HepG2 (cell line): ENCODE measurements around the gene DIRAS1. TPM values are rescaled to one million over a fixed set of nuclear protein-coding genes. Genes with fewer than 3 reads are reported as not detected.

Source experiments
- AKAP8 ChIP-seq: sonication (generic); formaldehyde crosslinking; IDR thresholded peaks from 2 replicates; pipeline ENCODE4 v1.5.1; 2020; ENCODE audit warnings: mild to moderate bottlenecking, missing genetic modification reagents
- BORCS8-MEF2B ChIP-seq: sonication (generic); formaldehyde crosslinking; IDR thresholded peaks from 2 replicates; pipeline ENCODE4 v1.8.0; 2022; ENCODE audit warnings: mild to moderate bottlenecking, missing genetic modification reagents
- GABPA ChIP-seq, 2 experiments: IDR thresholded peaks; 2 replicates each; pipeline ENCODE4 v1.6.1; 2011 to 2016; ENCODE audit warnings: low read depth in 2 of 2, low read length in 1 of 2, missing biosample characterization in 1 of 2, missing genetic modification characterization in 1 of 2
- GATAD1 ChIP-seq: IDR thresholded peaks from 2 replicates; pipeline ENCODE4 v1.6.1; 2016; ENCODE audit warnings: missing genetic modification reagents, missing compliant biosample characterization
- HOXA3 ChIP-seq: sonication (generic); formaldehyde crosslinking; IDR thresholded peaks from 2 replicates; pipeline ENCODE4 v1.5.0; 2020; ENCODE audit warnings: missing genetic modification reagents
- KDM6A ChIP-seq: IDR thresholded peaks from 2 replicates; pipeline ENCODE4 v1.6.1; 2016; ENCODE audit warnings: low read depth
- KLF9 ChIP-seq: IDR thresholded peaks from 2 replicates; pipeline ENCODE4 v1.6.1; 2016; ENCODE audit warnings: low read depth
- MAFG ChIP-seq: sonication (generic); formaldehyde crosslinking; IDR thresholded peaks from 2 replicates; pipeline ENCODE4 v1.5.1; 2020; ENCODE audit warnings: mild to moderate bottlenecking, missing genetic modification reagents
- MAFK ChIP-seq, 2 experiments: IDR thresholded peaks in 1 of 2; conservative IDR thresholded peaks in 1 of 2; 2 replicates each; pipeline ENCODE4 v1.6.1; 2011; ENCODE audit warnings: improper control_type of control experiment in 2 of 2, low read length in 2 of 2
- NR2F2 ChIP-seq: IDR thresholded peaks from 2 replicates; pipeline ENCODE4 v1.6.1; 2012; ENCODE audit warnings: low read depth, inconsistent platforms, borderline replicate concordance
- SNRNP70 ChIP-seq: fragments of 200-400 bp; formaldehyde crosslinking; IDR thresholded peaks from 2 replicates; pipeline ENCODE4 v1.6.1; 2017; ENCODE audit warnings: mild to moderate bottlenecking, low read depth, low read length, moderate library complexity
- SP2 ChIP-seq: sonication (generic); formaldehyde crosslinking; IDR thresholded peaks from 2 replicates; pipeline ENCODE4 v1.5.1; 2020; ENCODE audit warnings: mild to moderate bottlenecking, missing genetic modification reagents
- SYNCRIP ChIP-seq: fragments of 200-400 bp; formaldehyde crosslinking; IDR thresholded peaks from 2 replicates; pipeline ENCODE4 v1.6.1; 2018; ENCODE audit warnings: mild to moderate bottlenecking, low read depth, low read length; ENCODE audit not compliant: insufficient read depth
- TRAFD1 ChIP-seq: sonication (generic); formaldehyde crosslinking; IDR thresholded peaks from 2 replicates; pipeline ENCODE4 v1.5.1; 2020; ENCODE audit warnings: missing genetic modification reagents, mild to moderate bottlenecking, borderline replicate concordance
- ZFX ChIP-seq: sonication (generic); formaldehyde crosslinking; IDR thresholded peaks from 2 replicates; pipeline ENCODE4 v1.4.0; 2020; ENCODE audit warnings: mild to moderate bottlenecking, low read depth, missing genetic modification reagents, moderate library complexity
- ZNF101 ChIP-seq: sonication (generic); formaldehyde crosslinking; IDR thresholded peaks from 2 replicates; pipeline ENCODE4 v1.4.0; 2020; ENCODE audit warnings: mild to moderate bottlenecking, low read depth, missing genetic modification reagents, borderline replicate concordance
- ZNF143 ChIP-seq: sonication (generic); formaldehyde crosslinking; IDR thresholded peaks from 2 replicates; pipeline ENCODE4 v1.4.0; 2020; ENCODE audit warnings: missing genetic modification reagents
- ZNF431 ChIP-seq: sonication (generic); formaldehyde crosslinking; IDR thresholded peaks from 2 replicates; pipeline ENCODE4 v1.9.0; 2022; ENCODE audit warnings: missing genetic modification reagents, low read depth, mild to moderate bottlenecking, borderline replicate concordance
- ZNF800 ChIP-seq: sonication (generic); formaldehyde crosslinking; IDR thresholded peaks from 2 replicates; pipeline ENCODE4 v1.4.0; 2020; ENCODE audit warnings: missing genetic modification reagents
- polyA plus RNA-seq, 8 experiments: library from polyadenylated mRNA; depleted of rRNA in 3 of 8; stranded (reverse) in 7 of 8; unstranded in 1 of 8; fragments of >200 nt; fragmentation: Illumina TruSeq in 4 of 8; extraction: Trizol in 4 of 8; gene quantifications; 2 replicates each; pipeline versions ENCODE4 v1.2.1 to v1.2.3, GENCODE V29; 2011 to 2016; ENCODE audit warnings: low read depth in 4 of 8, missing spikeins in 1 of 8, mixed read lengths in 1 of 8; ENCODE audit not compliant: insufficient read depth in 1 of 8
- total RNA-seq, 5 experiments: library from RNA; depleted of rRNA; stranded (reverse); fragments of >200 nt; fragmentation: Illumina TruSeq; extraction: Trizol; gene quantifications; 2 replicates each; pipeline ENCODE4 v1.2.3, GENCODE V29; 2016; ENCODE audit warnings: low read depth in 1 of 5

DIRAS1 gene
- total and polyA plus RNA-seq, 2 of the 13 experiments (the other 11 are each of a cell fraction or from before 2014, with no cell fraction given), result 0.97 to 1.8 TPM

DNA sequence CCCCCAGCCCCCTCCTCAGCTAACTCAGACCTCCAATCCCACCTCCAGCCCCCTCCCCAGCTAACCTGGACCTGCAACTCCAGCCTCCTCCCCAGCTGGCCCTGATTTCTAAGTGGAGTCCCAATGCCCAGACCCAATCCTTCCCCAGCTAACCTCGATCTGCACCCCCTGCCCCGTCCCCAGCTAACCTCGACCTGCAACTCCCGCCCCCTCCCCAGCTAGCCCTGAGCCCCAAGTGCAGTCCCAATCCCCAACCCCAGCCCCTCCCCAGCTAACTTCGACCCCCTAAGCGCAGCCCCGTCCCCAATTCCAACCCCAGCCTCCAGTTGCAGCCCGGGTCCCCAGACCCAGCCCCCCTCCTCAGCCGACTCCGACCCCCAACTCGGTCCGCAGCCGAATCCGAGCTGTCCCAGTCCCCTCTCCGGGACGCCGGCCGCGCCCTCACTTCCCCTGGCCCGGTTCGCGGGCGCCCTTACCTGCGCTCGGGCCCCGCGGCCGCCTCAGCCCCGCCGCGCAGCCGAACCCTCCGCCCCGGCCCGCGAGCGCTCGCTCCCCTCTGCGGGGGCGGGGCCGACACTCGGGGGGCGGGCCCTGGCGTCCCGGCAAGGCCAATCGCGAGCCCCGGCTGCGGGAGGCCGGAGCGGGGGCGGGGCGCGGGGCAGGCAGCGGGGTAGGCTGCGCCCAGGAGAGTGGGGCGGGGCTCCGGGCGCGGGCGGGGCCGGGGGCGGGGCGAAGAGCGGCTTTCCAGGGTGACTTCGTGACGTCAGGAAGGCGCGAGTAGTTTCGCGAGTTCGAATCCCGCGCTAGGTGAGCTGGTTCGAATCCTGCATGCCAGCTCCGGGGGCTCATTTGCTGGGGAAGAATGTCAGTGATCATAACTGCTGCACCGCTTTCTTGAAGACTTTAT is 18.7 kb downstream of the DIRAS1 start, which contains the start of gene GNG7 (continued):
- TF ChIP-seq MAFK (conservative IDR thresholded peaks at IDR 0.05 in 1 of 2, IDR thresholded peaks at IDR 0.05 in 1 of 2; ENCODE audit: low read length in 2 of 2), result no peak
- TF ChIP-seq ZNF143 (CRISPR knock-in tag), result no peak
- no peak for TF ChIP-seq MAFG
- 0 out of 2 replicates have a peak, but pooled peaks have one; percentile 61 for TF ChIP-seq ZNF431
- no peak for TF ChIP-seq BORCS8-MEF2B (CRISPR knock-in tag)
- TF ChIP-seq SP2 (CRISPR knock-in tag), result peak; percentile 76; the same call in 1 of the 2 replicates
- no peak for TF ChIP-seq KLF9 (CRISPR knock-in tag)
- TF ChIP-seq KDM6A (CRISPR knock-in tag), result no peak
- no peak for TF ChIP-seq AKAP8 (CRISPR knock-in tag)
- no peak for TF ChIP-seq SYNCRIP
- no peak for TF ChIP-seq NR2F2
- no peak for TF ChIP-seq GATAD1 (CRISPR knock-in tag)
- 0 out of 2 replicates have a peak, but pooled peaks have one; percentile 22 for TF ChIP-seq HOXA3 (CRISPR knock-in tag)
- TF ChIP-seq GABPA (IDR thresholded peaks at IDR 0.05; ENCODE audit: low read depth, low read length), result no peak
- no peak for TF ChIP-seq GABPA (CRISPR knock-in tag; IDR thresholded peaks at IDR 0.05; ENCODE audit: low read depth)
- no peak for TF ChIP-seq ZNF800
- no peak for TF ChIP-seq ZNF101 (CRISPR knock-in tag)
- TF ChIP-seq TRAFD1, result no peak
- TF ChIP-seq SNRNP70, result no peak
- peak; percentile 31; the same call in 1 of the 2 replicates for TF ChIP-seq ZFX (CRISPR knock-in tag)
